ENCODE data around the gene MYL2. TPM values are rescaled to one million over a fixed set of nuclear protein-coding genes. Genes with fewer than 3 reads are reported as not detected.

The MYL2 gene
- total and polyA plus RNA-seq, 10 of the 15 experiments (the other 5 are each of a cell fraction or from before 2014, with no cell fraction given) = 0.08 to 1.8 (median 0.57) TPM; not detected in 1

DNA sequence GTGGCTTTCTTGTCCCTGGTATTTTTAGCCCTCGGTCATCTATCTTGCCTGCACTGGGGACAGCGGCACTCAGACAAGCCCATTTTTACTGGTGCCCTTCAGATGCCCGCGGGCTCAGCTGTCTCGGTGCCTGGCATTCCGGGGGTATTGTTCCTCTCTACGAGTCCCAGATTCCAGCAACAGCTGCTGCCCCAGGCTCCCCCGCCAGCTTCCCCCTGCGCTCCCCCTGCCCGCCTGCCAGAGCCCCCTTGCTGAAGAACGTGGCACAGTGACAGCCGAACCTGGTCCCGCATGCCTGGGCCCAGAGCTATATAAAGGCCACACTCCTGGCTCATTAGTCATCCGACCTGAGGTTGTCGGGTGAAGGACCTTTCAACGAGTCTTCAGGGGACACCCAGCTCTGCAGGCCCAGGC, 10.9 kb upstream of the MYL2 start:
- TF ChIP-seq, protein P1, sequence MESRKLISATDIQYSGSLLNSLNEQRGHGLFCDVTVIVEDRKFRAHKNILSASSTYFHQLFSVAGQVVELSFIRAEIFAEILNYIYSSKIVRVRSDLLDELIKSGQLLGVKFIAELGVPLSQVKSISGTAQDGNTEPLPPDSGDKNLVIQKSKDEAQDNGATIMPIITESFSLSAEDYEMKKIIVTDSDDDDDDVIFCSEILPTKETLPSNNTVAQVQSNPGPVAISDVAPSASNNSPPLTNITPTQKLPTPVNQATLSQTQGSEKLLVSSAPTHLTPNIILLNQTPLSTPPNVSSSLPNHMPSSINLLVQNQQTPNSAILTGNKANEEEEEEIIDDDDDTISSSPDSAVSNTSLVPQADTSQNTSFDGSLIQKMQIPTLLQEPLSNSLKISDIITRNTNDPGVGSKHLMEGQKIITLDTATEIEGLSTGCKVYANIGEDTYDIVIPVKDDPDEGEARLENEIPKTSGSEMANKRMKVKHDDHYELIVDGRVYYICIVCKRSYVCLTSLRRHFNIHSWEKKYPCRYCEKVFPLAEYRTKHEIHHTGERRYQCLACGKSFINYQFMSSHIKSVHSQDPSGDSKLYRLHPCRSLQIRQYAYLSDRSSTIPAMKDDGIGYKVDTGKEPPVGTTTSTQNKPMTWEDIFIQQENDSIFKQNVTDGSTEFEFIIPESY (IDR thresholded peaks at IDR 0.05) = no peak
- TF ChIP-seq, protein P2, sequence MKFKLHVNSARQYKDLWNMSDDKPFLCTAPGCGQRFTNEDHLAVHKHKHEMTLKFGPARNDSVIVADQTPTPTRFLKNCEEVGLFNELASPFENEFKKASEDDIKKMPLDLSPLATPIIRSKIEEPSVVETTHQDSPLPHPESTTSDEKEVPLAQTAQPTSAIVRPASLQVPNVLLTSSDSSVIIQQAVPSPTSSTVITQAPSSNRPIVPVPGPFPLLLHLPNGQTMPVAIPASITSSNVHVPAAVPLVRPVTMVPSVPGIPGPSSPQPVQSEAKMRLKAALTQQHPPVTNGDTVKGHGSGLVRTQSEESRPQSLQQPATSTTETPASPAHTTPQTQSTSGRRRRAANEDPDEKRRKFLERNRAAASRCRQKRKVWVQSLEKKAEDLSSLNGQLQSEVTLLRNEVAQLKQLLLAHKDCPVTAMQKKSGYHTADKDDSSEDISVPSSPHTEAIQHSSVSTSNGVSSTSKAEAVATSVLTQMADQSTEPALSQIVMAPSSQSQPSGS (IDR thresholded peaks at IDR 0.05; ENCODE audit: low read length) = no peak
- TF ChIP-seq NFXL1 (IDR thresholded peaks at IDR 0.05; ENCODE audit: borderline replicate concordance) = no peak
- TF ChIP-seq, protein P3, sequence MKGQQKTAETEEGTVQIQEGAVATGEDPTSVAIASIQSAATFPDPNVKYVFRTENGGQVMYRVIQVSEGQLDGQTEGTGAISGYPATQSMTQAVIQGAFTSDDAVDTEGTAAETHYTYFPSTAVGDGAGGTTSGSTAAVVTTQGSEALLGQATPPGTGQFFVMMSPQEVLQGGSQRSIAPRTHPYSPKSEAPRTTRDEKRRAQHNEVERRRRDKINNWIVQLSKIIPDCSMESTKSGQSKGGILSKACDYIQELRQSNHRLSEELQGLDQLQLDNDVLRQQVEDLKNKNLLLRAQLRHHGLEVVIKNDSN (IDR thresholded peaks at IDR 0.05; ENCODE audit: borderline replicate concordance, extremely low read length, insufficient read depth, low read depth, low read length) = no peak
- TF ChIP-seq KLF5 (IDR thresholded peaks at IDR 0.05; ENCODE audit: partially characterized antibody) = no peak
- TF ChIP-seq, protein P4, sequence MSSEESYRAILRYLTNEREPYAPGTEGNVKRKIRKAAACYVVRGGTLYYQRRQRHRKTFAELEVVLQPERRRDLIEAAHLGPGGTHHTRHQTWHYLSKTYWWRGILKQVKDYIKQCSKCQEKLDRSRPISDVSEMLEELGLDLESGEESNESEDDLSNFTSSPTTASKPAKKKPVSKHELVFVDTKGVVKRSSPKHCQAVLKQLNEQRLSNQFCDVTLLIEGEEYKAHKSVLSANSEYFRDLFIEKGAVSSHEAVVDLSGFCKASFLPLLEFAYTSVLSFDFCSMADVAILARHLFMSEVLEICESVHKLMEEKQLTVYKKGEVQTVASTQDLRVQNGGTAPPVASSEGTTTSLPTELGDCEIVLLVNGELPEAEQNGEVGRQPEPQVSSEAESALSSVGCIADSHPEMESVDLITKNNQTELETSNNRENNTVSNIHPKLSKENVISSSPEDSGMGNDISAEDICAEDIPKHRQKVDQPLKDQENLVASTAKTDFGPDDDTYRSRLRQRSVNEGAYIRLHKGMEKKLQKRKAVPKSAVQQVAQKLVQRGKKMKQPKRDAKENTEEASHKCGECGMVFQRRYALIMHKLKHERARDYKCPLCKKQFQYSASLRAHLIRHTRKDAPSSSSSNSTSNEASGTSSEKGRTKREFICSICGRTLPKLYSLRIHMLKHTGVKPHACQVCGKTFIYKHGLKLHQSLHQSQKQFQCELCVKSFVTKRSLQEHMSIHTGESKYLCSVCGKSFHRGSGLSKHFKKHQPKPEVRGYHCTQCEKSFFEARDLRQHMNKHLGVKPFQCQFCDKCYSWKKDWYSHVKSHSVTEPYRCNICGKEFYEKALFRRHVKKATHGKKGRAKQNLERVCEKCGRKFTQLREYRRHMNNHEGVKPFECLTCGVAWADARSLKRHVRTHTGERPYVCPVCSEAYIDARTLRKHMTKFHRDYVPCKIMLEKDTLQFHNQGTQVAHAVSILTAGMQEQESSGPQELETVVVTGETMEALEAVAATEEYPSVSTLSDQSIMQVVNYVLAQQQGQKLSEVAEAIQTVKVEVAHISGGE (CRISPR knock-in tag; IDR thresholded peaks at IDR 0.05) = no peak
- intact Hi-C loops (cut with micrococcal nuclease; ENCODE audit: unreplicated experiment) = no loop called here

More for the DNA sequence above, 10.9 kb upstream of the MYL2 start:
- Histone ChIP-seq H3K4me1 (ENCODE audit: control insufficient read depth, insufficient read depth, low read length) (no peaks in the 10 kb centered on the region), H3K4me3 (no peak overlapping the region), H3K9ac (ENCODE audit: control insufficient read depth, insufficient read depth, low read length) (no peak overlapping the region), H3K4me2 (ENCODE audit: control insufficient read depth, insufficient read depth) (no peak overlapping the region), H3K79me2 (ENCODE audit: control insufficient read depth, insufficient read depth, low read length) (no peaks in the 10 kb centered on the region), H4K20me1 (ENCODE audit: control insufficient read depth, insufficient read depth) (no peaks in the 10 kb centered on the region), H2AFZ (ENCODE audit: control insufficient read depth, low read depth, low read length) (no peak overlapping the region), H3K36me3 (ENCODE audit: control insufficient read depth in 2 of 2, insufficient read depth in 2 of 2, low read length in 1 of 2) (no peaks in the 10 kb centered on the region), H3K27me3 (replicated peaks in 1 of 2; ENCODE audit: control insufficient read depth in 2 of 2, insufficient read depth in 2 of 2, low read length in 1 of 2) (no peaks in the 10 kb centered on the region), H3K27ac (ENCODE audit: control insufficient read depth, insufficient read depth) (no peak overlapping the region), H3K9me3 (replicated peaks; ENCODE audit: control insufficient read depth, insufficient read depth, low read length) (no peaks in the 10 kb centered on the region)
- ChIA-PET RAD21 (ENCODE audit: unreplicated experiment) (no interaction called here), CTCF (interaction anchor here (0.6 to 10.1 kb wide), 4 partner anchors 9 to 368 kb away, joined by 3 to 80 read pairs (median 8); no protein-coding TSS in a partner anchor), SMC1A (ENCODE audit: uncharacterized antibody, unreplicated experiment) (interaction anchor here (1.2 kb wide), 1 partner anchor 35 kb away, joined by 6 read pairs; no protein-coding TSS in a partner anchor), POLR2A (no interaction called here)
- no peak for ATAC-seq
- FAIRE-seq = no peak
- WGBS (ENCODE audit: insufficient coverage, insufficient replicate concordance, low lambda C conversion rate, missing lambda C conversion rate) = 77% methylated on average over 15 of the region's 16 CpGs
- in situ Hi-C loops (cut with MboI) = loop anchor here (5.0 kb wide), 1 partner anchor 381 kb away; no protein-coding TSS in a partner anchor
- no peak for DNase-seq (ENCODE audit: low read depth, low spot score)
- BruUV-seq (replicated peaks) = no TSS peak

Data from GM12878 (cell line).